Transverse colon (tissue), 4 donors: Measurements from ENCODE around the gene ENTPD8. TPM values are rescaled to one million over a fixed set of nuclear protein-coding genes. Genes with fewer than 3 reads are reported as not detected.

ENCODE experiments used
- DNase-seq: peaks from one replicate; pipeline ENCODE4 v3.0.0-alpha.2; 2019
- H3K27ac ChIP-seq, 4 donors: fragments of 200-600 bp; sonication (generic); 2 replicates each; pipeline ENCODE4 v1.5.1; 2016 to 2018; ENCODE audit warnings: inconsistent platforms in 4 of 4
- H3K27me3 ChIP-seq: fragments of 200-600 bp; sonication (generic); 2 replicates; pipeline ENCODE4 v1.5.1; 2017; ENCODE audit warnings: inconsistent platforms
- H3K36me3 ChIP-seq, 4 donors: fragments of 200-600 bp; sonication (generic); 2 replicates each; pipeline ENCODE4 v1.5.1; 2017 to 2019; ENCODE audit warnings: inconsistent platforms in 4 of 4
- H3K4me1 ChIP-seq, 4 donors: fragments of 200-600 bp; sonication (generic); 2 replicates each; pipeline ENCODE4 v1.5.1; 2017 to 2020; ENCODE audit warnings: inconsistent platforms in 4 of 4
- H3K4me3 ChIP-seq, 4 donors: fragments of 200-600 bp; sonication (generic); 1 replicate in 1 of 4; 2 replicates in 3 of 4; pipeline versions ENCODE4 v1.5.1 to v1.6.1; 2017 to 2019; ENCODE audit warnings: inconsistent platforms in 4 of 4
- H3K9me3 ChIP-seq, 2 donors: fragments of 200-600 bp; sonication (generic); 2 replicates each; pipeline ENCODE4 v1.5.1; 2017 to 2019; ENCODE audit warnings: inconsistent platforms in 2 of 2
- CTCF ChIP-seq, 5 experiments: fragments of 200-600 bp in 3 of 5; fragments of 450-650 bp in 2 of 5; sonication (generic) in 3 of 5; IDR thresholded peaks; 1 replicate in 2 of 5; 2 replicates in 3 of 5; pipeline ENCODE4 v1.5.1; 2016 to 2017; ENCODE audit warnings: antibody characterized with exemption in 5 of 5, inconsistent platforms in 3 of 5, mild to moderate bottlenecking in 2 of 5, moderate library complexity in 1 of 5
- EP300 ChIP-seq: sonication (generic); formaldehyde crosslinking; IDR thresholded peaks from one replicate; pipeline ENCODE4 v1.6.1; 2017; ENCODE audit warnings: antibody characterized with exemption, low read depth
- POLR2A ChIP-seq: fragments of 450-650 bp; IDR thresholded peaks from one replicate; pipeline ENCODE4 v1.6.1; 2016; ENCODE audit warnings: antibody characterized with exemption, mild to moderate bottlenecking, moderate library complexity
- POLR2AphosphoS5 ChIP-seq, 3 donors: sonication (generic); formaldehyde crosslinking; IDR thresholded peaks; one replicate each; pipeline ENCODE4 v1.6.1; 2016; ENCODE audit warnings: antibody characterized with exemption in 3 of 3
- WGBS, 2 donors: methylation state at CpG; one replicate each; pipeline ENCODE4 v1.1.5; 2018; ENCODE audit warnings: low coverage in 1 of 2; 5-methylcytosine and 5-hydroxymethylcytosine counted together
- in situ Hi-C, 4 donors: fragments of 200-750 bp; cut with MboI; loops; one replicate each; pipeline versions ENCODE4 v1.15.0 to v1.15.1; 2017; ENCODE audit warnings: low sequenced_read_pairs in 3 of 4, low pct_ligation_motif_present in 1 of 4, low pct_unique_long_range_greater_than_20kb in 1 of 4
- intact Hi-C: fragments of 100-400 bp; cut with DNase I; formaldehyde crosslinking; loops from one replicate; pipeline ENCODE4 v1.15.1; 2023; ENCODE audit warnings: low total_unique reads
- total RNA-seq, 4 donors: library from RNA; depleted of rRNA; stranded (reverse); fragments of >200 nt; gene quantifications; one replicate each; pipeline ENCODE4 v1.1.0, GENCODE V29; 2016

Gene ENTPD8
- total RNA-seq, 4 donors from 2014 or later = 20.7 to 109 (median 63.8) TPM

GRCh38 chr9:137449931-137450538 lies 8.9 kb upstream of the ENTPD8 start:
- peak; percentile 7 for DNase-seq
- intact Hi-C loops (no loop called here), in situ Hi-C loops (no loop called here)
- WGBS, 2 donors = 75% methylated on average over 5 to 18 of the region's 18 CpGs
- H3K4me3 ChIP-seq = no peak overlapping the region
- H3K27me3 ChIP-seq = no peaks in the 10 kb centered on the region
- no peak for TF ChIP-seq POLR2A
- no peak for TF ChIP-seq EP300
- no peak for TF ChIP-seq POLR2AphosphoS5 (IDR thresholded peaks at IDR 0.05)
- TF ChIP-seq CTCF (IDR thresholded peaks at IDR 0.05) = no peak
- no peaks in the 10 kb centered on the region for H3K9me3 ChIP-seq
- H3K4me1 ChIP-seq = peaks cover 13 to 26% (median 22%) of the 10 kb centered on the region in 4 donors
- no peak overlapping the region for H3K27ac ChIP-seq
- H3K36me3 ChIP-seq = no peaks in the 10 kb centered on the region

- H3K9me3 ChIP-seq = no peaks in the 10 kb centered on the region
- H3K27me3 ChIP-seq = no peaks in the 10 kb centered on the region
- DNase-seq = peak; percentile 8
- H3K4me3 ChIP-seq = no peak overlapping the region
- in situ Hi-C loops (no loop called here), intact Hi-C loops (no loop called here)
- 87 to 100% methylated on average over 1 to 16 of the region's 36 CpGs for WGBS, 2 donors
- H3K4me1 ChIP-seq = peaks cover 6 to 20% (median 14%) of the 10 kb centered on the region in 4 donors
- TF ChIP-seq EP300 = no peak
- no peak for TF ChIP-seq POLR2AphosphoS5 (IDR thresholded peaks at IDR 0.05)
- no peak for TF ChIP-seq POLR2A
- H3K27ac ChIP-seq = no peak overlapping the region
- H3K36me3 ChIP-seq = no peaks in the 10 kb centered on the region
Measured at GRCh38 chr9:137449081-137449844, 8.1 kb upstream of the ENTPD8 start.

GRCh38 chr9:137448602-137448962 lies 7.4 kb upstream of the ENTPD8 start:
- 95% methylated on average over 16 of the region's 16 CpGs; no CpG with 5 or more reads in 1 of the 2 donors for WGBS, 2 donors
- in situ Hi-C loops = no loop called here
- no peaks in the 10 kb centered on the region for H3K9me3 ChIP-seq
- no peak overlapping the region for H3K27ac ChIP-seq
- H3K36me3 ChIP-seq = no peaks in the 10 kb centered on the region
- H3K27me3 ChIP-seq = peaks cover 5% of the 10 kb centered on the region
- no peak for TF ChIP-seq POLR2A
- TF ChIP-seq EP300 = no peak
- TF ChIP-seq CTCF (IDR thresholded peaks at IDR 0.05) = no peak
- TF ChIP-seq POLR2AphosphoS5 (IDR thresholded peaks at IDR 0.05) = no peak
- intact Hi-C loops = no loop called here
- peaks cover 5 to 16% (median 10%) of the 10 kb centered on the region in 4 donors for H3K4me1 ChIP-seq
- no peak for DNase-seq
- H3K4me3 ChIP-seq = no peak overlapping the region

GRCh38 chr9:137447722-137448601 lies 6.8 kb upstream of the ENTPD8 start:
- no peak overlapping the region for H3K27ac ChIP-seq
- in situ Hi-C loops = no loop called here
- H3K27me3 ChIP-seq = peaks cover 10% of the 10 kb centered on the region
- WGBS, 2 donors = 84% methylated on average over 19 of the region's 27 CpGs; no CpG with 5 or more reads in 1 of the 2 donors
- TF ChIP-seq POLR2A (no peak), POLR2AphosphoS5 (IDR thresholded peaks at IDR 0.05) (no peak)
- intact Hi-C loops = no loop called here
- DNase-seq = peak; percentile 7
- no peaks in the 10 kb centered on the region for H3K36me3 ChIP-seq
- H3K9me3 ChIP-seq = no peaks in the 10 kb centered on the region
- H3K4me1 ChIP-seq = peaks cover 0 to 12% (median 6%) of the 10 kb centered on the region in 4 donors
- no peak overlapping the region for H3K4me3 ChIP-seq
